Nephron progenitor cell (in vitro differentiated cells): ENCODE data around the gene DHRSX.

Source experiments
- DNase-seq: peaks from one replicate; pipeline ENCODE4 v3.0.0; 2021
- H3K27ac Mint-ChIP-seq: 2 replicates; pipeline ENCODE4 v1.8.0; 2021; ENCODE audit warnings: mild to moderate bottlenecking, moderate library complexity, mixed read lengths
- H3K27me3 Mint-ChIP-seq: 2 replicates; pipeline ENCODE4 v1.8.0; 2021; ENCODE audit warnings: mild to moderate bottlenecking, low read depth, mixed read lengths; ENCODE audit not compliant: poor library complexity
- H3K36me3 Mint-ChIP-seq: 2 replicates; pipeline ENCODE4 v1.8.0; 2021; ENCODE audit warnings: low read depth, mixed read lengths
- H3K4me1 Mint-ChIP-seq: 2 replicates; pipeline ENCODE4 v1.8.0; 2021; ENCODE audit warnings: mixed read lengths
- H3K4me3 Mint-ChIP-seq: 2 replicates; pipeline ENCODE4 v1.8.0; 2021; ENCODE audit warnings: mild to moderate bottlenecking, moderate library complexity, mixed read lengths
- H3K9me3 Mint-ChIP-seq: 2 replicates; pipeline ENCODE4 v1.8.0; 2021; ENCODE audit warnings: mild to moderate bottlenecking, moderate library complexity, mixed read lengths
- TF ChIP-seq, protein P1 (sequence below): fragments of 200-600 bp; sonication (generic); IDR thresholded peaks from 2 replicates; pipeline ENCODE4 v1.5.0; 2021; ENCODE audit warnings: antibody characterized with exemption

Gene DHRSX

DNA sequence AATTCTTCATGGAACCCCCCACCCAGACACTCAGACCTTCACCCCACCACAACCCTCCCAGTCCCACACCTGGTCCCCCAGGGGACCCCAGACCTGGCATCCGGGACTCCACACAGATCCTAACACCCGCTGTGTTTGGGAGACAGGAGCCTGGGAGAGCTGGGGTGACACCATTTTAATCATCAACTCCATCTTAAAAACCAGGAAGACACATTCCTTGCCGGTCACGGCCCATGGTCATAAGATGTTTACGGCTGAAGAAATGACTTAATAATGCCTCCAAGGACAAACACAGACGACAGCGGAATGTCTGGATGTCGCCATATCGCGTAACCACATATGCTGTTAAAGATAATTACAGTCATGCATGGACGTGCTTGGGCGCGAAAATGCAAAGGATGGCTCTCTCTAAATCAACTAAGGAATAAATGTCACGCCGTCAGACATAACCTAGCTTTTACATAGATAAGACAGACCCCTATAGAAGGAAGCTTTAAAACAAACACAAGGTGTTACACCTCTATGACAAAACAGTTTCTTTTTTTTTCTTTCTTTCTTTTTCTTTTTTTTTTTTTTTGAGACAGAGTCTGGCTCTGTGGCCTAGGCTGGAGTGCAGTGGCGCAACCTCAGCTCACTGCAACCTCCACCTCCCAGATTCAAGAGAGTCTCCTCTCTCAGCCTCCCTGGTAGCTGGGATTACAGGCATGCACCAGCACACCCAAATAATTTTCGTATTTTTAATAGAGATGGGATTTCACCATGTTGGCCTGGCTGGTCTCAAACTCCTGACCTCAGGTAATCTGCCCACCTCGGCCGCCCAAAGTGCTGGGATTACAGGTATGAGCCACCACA, 2.1 kb upstream of the DHRSX start:
- TF ChIP-seq, protein P1, sequence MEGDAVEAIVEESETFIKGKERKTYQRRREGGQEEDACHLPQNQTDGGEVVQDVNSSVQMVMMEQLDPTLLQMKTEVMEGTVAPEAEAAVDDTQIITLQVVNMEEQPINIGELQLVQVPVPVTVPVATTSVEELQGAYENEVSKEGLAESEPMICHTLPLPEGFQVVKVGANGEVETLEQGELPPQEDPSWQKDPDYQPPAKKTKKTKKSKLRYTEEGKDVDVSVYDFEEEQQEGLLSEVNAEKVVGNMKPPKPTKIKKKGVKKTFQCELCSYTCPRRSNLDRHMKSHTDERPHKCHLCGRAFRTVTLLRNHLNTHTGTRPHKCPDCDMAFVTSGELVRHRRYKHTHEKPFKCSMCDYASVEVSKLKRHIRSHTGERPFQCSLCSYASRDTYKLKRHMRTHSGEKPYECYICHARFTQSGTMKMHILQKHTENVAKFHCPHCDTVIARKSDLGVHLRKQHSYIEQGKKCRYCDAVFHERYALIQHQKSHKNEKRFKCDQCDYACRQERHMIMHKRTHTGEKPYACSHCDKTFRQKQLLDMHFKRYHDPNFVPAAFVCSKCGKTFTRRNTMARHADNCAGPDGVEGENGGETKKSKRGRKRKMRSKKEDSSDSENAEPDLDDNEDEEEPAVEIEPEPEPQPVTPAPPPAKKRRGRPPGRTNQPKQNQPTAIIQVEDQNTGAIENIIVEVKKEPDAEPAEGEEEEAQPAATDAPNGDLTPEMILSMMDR = no peak
- Mint-ChIP-seq H3K36me3 (peaks cover 4% of the 10 kb centered on the region), H3K4me3 (no peak overlapping the region), H3K27me3 (no peaks in the 10 kb centered on the region), H3K9me3 (no peaks in the 10 kb centered on the region), H3K27ac (peak overlapping the region; percentile 25), H3K4me1 (peaks cover 31% of the 10 kb centered on the region)
- peak; percentile 12 for DNase-seq

DNA sequence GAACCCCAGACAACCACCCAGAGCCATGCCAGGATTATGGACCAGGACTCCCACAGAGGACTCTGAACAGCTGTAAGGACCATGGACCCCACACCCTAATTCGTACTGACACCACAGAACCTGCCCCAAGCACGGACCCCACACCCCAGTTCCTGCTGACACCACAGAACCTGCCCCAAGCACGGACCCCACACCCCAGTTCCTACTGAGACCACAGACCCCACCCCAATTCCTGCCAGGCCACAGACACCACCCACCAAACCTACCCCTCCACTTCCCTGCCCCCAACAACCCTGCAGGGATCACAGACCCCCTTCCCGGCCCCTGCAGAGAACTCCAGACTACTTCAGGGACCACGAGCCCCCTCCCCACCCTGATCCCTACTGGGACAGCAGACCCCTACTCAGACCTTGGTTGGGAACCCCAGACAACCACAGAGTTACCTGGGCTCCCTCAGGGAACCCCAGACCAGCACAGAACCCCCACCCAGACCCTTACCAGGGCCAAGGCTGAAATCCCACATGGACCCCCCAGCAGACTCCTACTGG, 1.4 kb upstream of the DHRSX start:
- TF ChIP-seq, protein P1 = no peak
- H3K27ac Mint-ChIP-seq = no peak overlapping the region

DNA sequence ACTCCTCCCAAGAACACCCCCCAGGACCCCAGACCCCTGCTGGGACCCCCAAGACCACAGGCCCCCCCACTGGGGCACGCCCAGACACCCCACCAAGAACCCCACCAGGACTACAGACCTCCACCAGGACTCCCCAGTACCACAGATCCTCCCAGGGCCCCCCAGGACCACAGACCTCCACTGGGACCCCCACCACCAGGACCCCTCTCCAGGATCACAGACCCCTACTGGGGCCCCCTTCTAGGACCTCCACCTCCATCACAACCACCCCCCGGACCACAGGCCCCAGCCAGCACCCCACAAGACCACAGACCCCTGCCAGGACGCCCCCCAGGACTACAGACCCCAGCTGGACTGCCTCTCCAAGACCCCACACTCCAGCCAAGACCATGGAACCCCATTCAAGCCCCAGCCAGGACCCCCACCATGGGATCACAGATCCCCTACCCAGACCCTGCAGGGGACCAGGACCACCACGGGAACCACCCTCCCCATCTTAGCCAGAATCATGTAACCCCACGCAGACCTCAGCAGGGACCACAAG, 855 bp upstream of the DHRSX start:
- peaks cover 36% of the 10 kb centered on the region for H3K4me1 Mint-ChIP-seq
- no peaks in the 10 kb centered on the region for H3K27me3 Mint-ChIP-seq
- peaks cover 8% of the 10 kb centered on the region for H3K36me3 Mint-ChIP-seq
- H3K27ac Mint-ChIP-seq = no peak overlapping the region
- peak overlapping the region; percentile 69 for H3K4me3 Mint-ChIP-seq
- TF ChIP-seq, protein P1 = no peak
- no peaks in the 10 kb centered on the region for H3K9me3 Mint-ChIP-seq
- DNase-seq = no peak

More for the DNA sequence above, 1.4 kb upstream of the DHRSX start:
- Mint-ChIP-seq H3K4me1 (peaks cover 36% of the 10 kb centered on the region), H3K4me3 (peak overlapping the region; percentile 69), H3K36me3 (peaks cover 8% of the 10 kb centered on the region), H3K9me3 (no peaks in the 10 kb centered on the region), H3K27me3 (no peaks in the 10 kb centered on the region)
- DNase-seq = no peak

DNA sequence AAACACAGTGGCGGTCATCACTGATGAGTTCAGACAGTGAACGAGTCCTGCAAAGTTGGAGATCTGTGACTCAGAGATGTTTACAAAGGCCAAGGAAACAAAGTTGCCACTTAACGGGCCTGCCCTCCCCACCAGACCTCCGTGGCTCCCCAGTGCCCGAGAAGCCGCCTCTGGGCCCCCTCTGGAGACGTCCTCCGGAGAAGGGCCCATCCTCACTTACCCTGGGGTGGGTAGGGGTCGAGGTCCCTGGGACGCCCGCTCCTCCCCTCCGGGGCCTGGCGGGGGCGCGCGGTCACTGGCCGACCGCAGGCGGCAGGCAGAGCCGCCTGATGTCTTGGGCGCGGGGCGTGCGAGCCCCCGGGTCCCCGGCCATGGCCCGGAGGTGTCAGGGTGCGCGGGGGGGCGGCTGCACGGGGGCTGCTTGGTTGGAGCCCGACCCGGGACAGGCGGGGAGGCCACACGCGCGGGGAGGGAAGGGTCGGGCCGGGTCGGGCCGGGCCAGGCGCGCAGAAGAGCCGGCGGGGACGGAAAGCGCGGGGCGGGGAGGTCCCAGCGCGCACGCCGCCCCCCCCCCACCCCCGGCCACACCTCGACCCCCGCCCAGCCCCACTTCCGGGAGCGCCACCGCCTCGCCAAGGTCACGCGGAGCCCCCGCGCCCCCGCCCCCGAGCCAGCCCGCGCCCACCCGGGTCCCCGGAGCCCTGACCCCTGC, 529 bp downstream of the DHRSX start:
- H3K27ac Mint-ChIP-seq = peak overlapping the region; percentile 96
- H3K36me3 Mint-ChIP-seq = peaks cover 14% of the 10 kb centered on the region
- H3K27me3 Mint-ChIP-seq = no peaks in the 10 kb centered on the region
- TF ChIP-seq, protein P1 = no peak
- H3K4me1 Mint-ChIP-seq = peaks cover 42% of the 10 kb centered on the region
- peak; percentile 86 for DNase-seq
- peak overlapping the region; percentile 87 for H3K4me3 Mint-ChIP-seq
- H3K9me3 Mint-ChIP-seq = no peaks in the 10 kb centered on the region

DNA sequence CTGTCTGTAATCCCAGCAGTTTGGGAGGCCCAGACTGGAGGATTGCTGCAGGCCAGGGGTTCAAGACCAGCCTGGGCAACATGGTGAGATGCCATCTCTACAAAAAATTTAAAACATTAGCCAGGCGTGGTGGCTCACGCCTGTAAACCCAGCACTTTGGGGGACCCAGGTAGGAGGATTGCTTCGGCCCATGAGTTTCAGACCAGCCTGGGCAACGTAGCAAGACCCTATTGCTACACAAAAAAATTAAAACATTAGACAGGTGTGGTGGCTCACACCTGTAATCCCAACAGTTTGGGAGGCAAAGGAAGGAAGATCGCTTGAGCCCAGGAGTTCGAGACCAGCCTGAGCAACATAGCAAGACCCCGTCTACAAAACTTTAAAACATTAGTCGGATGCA, 1.3 kb downstream of the DHRSX start:
- Mint-ChIP-seq H3K27ac (peak overlapping the region; percentile 96), H3K36me3 (peaks cover 14% of the 10 kb centered on the region), H3K27me3 (no peaks in the 10 kb centered on the region), H3K9me3 (no peaks in the 10 kb centered on the region), H3K4me3 (peak overlapping the region; percentile 87), H3K4me1 (peaks cover 42% of the 10 kb centered on the region)
- DNase-seq = no peak
- TF ChIP-seq, protein P1 = no peak
